AG08395 (cell line): ENCODE results near the gene CCDC28B.

ENCODE experiments used
- DNase-seq: peaks from one replicate; pipeline ENCODE4 v3.0.0; 2012; ENCODE audit warnings: mixed read lengths, low spot score

Gene CCDC28B

GRCh38 chr1:32221980-32222755, 21.8 kb downstream of the CCDC28B start, which contains the start of the genes EIF3I and TMEM234:
EIF3I (plus strand) TSS chr1:32222407; CDS start chr1:32222442, 35 bp downstream.
TMEM234 (minus strand) TSS chr1:32222353; CDS start chr1:32222322, 31 bp downstream.
- peak; percentile 95 for DNase-seq

GRCh38 chr1:32223683-32224082, 23.3 kb downstream of the CCDC28B start:
- no peak for DNase-seq

GRCh38 chr1:32224285-32224684, 23.9 kb downstream of the CCDC28B start:
- DNase-seq, result no peak

DNA sequence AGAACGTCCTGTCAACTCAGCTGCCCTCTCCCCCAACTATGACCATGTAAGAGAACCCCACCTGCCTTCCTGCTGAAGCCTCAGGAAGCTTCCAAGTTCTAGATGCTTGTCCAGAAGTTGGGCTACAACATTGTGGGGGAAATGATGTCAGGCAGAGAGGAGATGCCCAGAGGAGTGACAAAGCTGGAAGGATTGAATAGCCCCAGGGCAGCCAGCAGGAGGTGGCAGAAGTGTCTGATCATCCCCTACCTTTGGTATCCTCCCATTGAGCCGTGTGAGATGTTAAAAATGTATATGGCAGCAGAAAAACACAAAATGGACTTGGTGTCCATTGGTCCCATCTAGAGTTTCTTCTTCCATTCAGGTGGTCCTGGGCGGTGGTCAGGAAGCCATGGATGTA, 28.4 kb downstream of the CCDC28B start:
- DNase-seq, result no peak

DNA sequence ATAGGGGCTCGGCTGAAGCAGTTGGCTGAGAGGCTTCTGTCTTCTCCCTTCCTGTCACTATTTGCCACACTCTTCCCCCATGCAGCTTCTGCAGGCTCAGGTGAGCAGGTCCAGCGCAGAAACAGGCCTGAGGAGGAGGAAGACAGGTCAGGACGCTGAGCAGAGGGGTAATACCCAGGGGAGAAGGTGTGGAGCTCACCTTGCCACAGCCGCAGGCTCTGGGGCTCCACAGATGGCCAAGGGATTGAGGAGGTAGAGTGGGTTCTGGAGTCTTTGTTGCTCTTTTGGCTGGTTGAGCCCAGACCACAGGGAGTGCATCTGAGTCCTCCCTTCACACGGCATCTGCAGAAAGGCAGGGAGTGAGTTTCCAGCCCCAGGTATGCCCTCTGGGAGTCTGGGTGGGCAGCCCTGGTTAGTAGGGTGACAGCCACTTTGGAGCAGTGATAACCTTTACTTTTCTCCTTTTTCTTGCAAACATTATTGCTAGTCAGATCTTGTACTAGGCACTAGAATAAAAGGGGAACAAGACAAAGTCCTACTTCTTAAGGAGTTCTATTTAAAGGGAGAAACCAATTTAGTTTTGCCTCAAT, 31.5 kb downstream of the CCDC28B start:
- no peak for DNase-seq

DNA sequence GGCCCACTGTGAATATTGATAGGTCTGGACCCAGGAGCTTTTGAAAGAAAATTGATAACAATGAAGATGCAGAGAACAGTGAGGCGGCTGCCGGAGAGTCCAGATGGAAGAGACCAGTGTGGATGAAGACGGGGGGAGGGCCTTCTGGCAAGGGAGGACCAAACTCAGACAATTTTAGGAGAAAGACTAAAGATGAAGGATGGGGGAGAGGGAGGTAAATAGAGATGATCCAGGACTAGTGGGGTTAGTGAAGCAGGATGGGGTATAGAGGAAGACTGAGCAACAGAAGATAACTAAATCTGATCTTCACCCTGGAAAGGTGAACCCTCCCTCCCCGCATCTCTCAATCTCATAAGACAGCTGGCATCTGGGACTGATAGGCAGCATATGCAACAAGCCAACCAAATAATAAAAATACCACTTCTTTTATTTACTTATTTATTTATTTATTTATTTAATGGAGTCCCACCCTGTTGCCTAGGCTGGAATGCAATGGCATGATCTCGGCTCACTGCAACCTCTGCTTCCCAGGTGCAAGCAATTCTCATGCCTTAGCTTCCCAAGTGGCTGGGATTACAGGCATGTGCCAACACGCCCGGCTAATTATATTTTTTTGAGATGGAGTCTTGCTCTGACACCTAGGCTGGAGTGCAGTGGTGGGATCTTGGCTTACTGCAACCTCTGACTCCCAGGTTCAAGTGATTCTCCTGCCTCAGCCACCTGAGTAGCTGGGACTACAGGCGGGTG, 32.3 kb downstream of the CCDC28B start:
- no peak for DNase-seq

DNA sequence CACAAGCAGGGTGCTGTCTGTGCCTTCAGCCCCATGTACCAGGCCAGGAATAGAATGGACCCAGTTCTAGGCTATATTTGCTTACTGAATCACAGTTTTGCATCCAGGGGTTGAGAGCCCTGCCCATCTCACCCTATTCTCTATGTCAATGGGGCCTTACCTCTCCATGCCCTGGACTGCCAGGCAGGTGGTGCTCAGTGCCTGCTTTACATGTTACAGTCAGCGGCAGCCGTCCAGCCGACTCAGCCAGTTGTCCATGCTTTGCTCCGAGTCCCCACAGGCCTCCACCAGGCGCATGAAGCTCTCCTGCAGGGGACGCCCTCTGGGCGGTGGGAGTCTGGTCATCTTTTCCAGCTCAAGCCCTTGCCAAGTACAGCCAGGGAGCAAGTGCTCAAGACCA, 34.4 kb downstream of the CCDC28B start:
- DNase-seq, result no peak

GRCh38 chr1:32239337-32239736, 38.9 kb downstream of the CCDC28B start:
- DNase-seq, result no peak

DNA sequence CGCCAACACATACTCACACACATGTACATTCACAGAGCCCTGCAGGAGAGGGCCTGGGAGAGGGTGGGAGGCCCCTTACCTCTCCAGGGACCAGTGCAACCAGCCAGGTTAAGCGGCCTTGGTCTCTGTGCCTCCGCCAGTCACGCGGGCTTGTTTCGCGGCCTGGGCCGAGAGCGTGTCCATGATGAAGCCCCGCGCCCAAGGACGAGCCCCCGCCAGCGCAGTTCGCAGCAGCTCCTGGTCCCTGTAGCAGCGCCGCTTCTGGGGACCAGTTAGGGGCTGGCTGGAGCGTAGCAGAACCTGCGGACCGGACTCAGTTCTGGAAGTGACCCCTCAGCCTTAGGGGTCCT, 39.4 kb downstream of the CCDC28B start:
- no peak for DNase-seq

GRCh38 chr1:32240140-32240951, 40.0 kb downstream of the CCDC28B start:
- peak; percentile 55 for DNase-seq

GRCh38 chr1:32241001-32241763, 40.8 kb downstream of the CCDC28B start:
- DNase-seq, result peak; percentile 47

DNA sequence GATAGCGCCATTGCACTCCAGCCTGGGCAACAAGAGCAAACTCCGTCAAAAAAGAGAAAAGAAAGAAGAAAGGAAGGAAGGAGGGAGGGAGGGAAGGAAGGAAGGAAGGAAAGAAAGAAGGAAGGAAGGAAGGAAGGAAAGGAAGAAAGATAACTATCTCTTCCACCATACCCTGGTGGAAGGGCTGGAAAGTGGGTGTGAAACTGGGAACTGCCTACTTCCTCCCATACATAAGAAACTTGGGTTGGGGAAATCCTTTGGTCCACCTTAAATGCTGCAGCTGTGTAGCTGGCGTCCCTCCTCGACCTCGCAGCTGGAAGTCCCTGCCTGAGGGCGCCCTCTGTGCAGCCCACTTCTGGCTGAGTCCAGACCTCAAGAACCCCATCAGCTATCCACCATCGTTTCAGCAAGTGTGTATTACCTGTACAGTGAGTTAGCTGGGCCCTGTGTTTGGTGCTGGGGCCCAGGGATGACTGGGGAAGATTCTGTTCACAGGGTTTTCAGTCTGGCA, 42.0 kb downstream of the CCDC28B start:
- DNase-seq, result no peak

- peak; percentile 90 for DNase-seq
Measured at GRCh38 chr1:32246888-32247273, 46.5 kb downstream of the CCDC28B start, which contains the start of gene FAM167B. FAM167B (plus strand) TSS chr1:32247222; CDS start chr1:32247422, 200 bp downstream.

DNA sequence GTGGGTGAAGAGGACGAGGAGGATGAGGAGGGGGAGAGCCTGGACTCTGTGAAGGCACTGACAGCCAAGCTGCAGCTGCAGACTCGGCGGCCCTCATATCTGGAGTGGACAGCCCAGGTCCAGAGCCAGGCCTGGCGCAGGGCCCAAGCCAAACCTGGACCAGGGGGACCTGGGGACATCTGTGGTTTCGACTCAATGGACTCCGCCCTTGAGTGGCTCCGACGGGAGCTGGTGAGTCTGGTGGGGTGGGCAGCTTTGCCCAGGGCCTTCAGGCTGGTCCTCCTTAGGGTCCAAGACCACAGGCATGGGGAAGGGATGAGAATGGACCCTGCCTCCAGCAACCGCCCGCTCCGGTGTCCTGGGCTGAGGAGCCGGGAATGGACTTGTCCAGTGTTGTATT, 47.1 kb downstream of the CCDC28B start:
- DNase-seq, result no peak

DNA sequence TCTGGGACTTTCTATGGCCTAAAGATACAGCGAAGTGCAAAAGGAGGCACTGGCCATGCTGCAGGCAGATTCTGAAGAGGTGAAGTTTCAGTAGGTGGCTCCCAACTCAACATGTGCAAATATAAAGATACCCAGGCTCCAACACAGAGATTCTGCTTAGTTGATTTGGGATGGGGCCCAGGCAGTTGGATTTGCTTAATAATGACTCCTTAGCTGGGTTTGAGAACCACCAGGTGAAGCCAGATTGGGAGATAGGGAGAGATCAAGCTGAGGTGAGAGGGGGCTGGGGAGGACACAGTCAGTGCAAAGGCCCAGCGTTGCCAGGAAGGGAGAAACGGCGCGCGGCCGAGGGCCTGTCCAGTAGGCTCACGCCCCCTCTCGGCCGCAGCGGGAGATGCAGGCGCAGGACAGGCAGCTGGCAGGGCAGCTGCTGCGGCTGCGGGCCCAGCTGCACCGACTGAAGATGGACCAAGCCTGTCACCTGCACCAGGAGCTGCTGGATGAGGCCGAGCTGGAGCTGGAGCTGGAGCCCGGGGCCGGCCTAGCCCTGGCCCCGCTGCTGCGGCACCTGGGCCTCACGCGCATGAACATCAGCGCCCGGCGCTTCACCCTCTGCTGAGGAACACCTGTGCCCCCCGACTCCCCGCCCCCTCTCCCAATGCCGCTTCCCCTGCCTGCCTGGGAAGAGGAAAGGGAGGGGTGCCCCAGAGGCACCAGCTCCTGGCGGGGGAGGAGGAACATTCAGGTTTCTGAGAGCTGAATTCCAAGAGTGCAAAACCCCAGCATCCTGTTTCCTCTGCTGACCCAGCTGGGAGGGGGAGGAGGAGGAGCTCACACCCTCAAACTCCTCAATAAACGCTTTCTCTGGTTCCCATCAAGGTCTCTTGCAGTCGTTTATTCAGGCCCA, 47.8 kb downstream of the CCDC28B start:
- DNase-seq, result peak; percentile 67

- no peak for DNase-seq
Measured at GRCh38 chr1:32249831-32250525, 49.6 kb downstream of the CCDC28B start.

DNA sequence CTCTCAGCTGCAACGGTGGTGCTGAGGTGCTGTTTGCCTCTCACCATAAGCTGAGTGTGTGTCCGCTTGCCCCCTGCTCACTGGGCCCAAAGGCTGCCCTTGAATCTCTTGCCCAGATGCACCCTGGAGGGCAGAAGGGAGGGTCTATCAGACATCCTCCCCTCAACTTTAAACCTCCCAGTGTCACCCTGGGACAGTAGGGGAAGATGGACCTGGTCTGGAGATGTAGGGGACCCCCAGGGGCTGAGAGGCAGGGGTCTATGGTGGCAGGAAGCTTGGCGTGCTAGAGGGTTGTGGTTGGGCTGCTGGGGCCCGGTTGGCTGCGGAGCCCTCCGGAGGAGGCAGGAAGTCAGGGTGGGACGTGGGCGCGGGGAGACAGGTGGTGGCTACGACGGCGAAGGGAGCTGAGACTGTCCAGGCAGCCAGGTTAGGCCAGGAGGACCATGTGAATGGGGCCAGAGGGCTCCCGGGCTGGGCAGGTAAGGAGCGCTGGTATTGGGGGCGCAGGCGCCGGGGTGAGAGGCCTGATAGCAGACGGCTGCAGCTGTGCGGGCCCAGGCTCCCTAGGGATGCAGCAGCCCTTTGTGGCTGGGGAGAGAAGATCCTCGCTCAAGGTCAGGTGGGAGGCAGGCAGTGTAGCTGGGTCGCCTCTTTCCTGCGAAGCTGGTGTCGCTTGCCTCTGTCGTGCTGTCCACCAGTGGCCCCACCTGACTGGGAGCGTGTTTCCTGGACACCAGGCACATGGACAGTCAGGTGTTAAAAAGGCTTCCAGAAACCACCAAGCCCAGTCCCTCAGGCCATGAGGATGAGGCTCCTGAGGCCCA, 50.7 kb downstream of the CCDC28B start, which contains the start of gene LCK:
LCK (plus strand) TSS at position 373 of the 824 bp plus-strand sequence. CDS start 23,065 bp downstream, outside the sequence.
- no peak for DNase-seq
